Forelimb muscle (tissue), 1 donor: ENCODE data around the gene ARL4D. TPM values are rescaled to one million over a fixed set of nuclear protein-coding genes. Genes with fewer than 3 reads are reported as not detected.
"Not testable (repeated sequence)": the region's sequence is repeated elsewhere in the genome, so short reads cannot be mapped to it uniquely, and the experiment has no call there.

Experiments used
- DNase-seq: peaks from one replicate; pipeline ENCODE4 v3.0.0-alpha.2; 2013; ENCODE audit warnings: low read depth
- polyA plus RNA-seq: library from polyadenylated mRNA; unstranded; fragments of 120-200 nt; gene quantifications from one replicate; pipeline ENCODE4 v1.2.1, GENCODE V29; 2013; ENCODE audit not compliant: insufficient read length

The ARL4D gene
- polyA plus RNA-seq, 1 donor = 8.5 TPM

DNA sequence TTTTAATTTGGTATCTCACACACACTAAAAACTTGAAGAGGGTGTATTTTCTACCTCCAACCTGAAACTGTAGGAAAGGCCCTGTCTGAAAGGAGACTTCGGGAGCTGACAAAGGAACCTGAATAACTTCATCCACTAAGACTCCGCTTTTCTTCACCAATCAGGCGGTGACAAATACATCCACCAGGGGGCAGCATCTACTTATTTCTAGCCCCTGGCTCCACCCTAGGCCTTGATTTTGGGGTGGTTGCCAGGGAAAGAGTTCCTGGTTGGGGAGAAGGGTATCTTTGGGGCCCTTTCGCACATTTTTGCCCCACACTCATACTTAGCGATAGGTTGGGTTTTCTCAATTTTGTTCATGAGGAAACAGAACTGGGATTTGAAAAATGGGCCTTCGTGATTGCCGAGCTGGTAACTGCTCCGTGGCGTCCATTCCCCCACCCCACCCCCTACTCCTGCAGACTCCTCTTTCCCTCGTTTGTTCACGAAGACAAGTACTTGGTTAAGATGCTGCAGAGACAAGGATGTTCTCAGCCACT is 4.8 kb upstream of the ARL4D start:
- DNase-seq = peak; percentile 75

DNA sequence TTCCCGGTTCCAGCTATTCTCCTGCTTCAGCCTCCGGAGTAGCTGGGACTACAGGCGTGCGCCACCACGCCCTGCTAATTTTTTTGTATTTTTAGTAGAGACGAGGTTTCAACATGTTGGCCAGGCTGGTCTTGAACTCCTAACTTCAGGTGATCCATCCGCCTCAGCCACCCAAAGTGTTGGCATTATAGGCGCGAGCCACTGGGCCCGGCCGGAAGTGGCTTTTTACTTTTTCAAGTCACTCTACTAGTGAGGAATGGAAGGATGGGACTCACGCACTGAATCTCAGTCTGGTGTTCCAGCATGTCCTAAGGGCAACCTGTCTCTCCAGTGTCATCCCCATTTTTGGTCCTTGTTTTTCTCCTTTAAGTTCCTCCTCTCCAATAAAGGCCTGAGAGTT is 4.1 kb upstream of the ARL4D start:
- DNase-seq = not testable (repeated sequence)

DNA sequence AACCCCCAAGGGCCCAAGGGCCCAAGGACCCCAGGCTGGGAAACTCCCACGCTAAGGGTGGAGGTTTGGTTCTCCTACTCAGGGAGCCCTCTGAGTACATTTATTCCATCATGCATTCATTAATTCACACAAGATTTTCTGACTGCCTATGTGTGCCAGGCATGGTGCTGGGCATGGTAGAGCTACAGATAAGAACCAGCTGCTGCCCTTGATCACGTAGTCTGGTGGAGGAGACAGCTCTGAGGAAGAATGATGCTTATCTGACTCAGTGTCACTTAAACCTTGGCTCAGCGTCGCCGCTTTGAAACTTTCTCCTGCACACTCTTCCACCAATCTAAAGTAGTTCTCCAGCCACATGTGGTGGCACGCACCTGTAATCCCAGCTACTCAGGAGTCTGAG is 3.6 kb upstream of the ARL4D start:
- no peak for DNase-seq

DNA sequence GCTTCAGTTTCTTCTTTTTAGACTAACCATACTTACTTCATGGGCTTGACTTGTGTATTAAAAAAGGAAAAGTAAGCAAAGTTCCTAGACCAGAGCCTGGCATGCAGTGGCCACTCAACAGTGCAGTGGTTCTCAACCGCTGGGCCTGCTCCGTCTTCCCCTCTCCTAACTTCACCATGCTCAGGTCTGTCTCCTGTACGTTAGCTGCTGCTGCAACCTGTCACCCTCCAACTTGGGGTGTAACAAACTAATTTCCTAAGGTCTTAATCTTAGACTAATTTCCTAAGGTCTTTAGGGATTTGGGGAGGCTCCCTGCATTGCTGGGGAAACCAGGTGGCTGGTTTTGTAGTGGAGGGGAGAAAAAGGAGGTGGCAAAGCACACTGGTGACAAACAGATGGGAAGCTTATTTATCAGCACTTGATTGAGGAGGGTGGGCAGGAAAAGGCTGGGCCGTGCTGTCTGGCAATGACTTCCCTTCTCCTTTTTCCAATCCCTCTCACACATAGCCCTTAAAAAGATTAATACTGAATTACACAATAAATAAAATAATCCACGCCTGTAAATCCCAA is 2.2 kb upstream of the ARL4D start:
- DNase-seq = no peak

DNA sequence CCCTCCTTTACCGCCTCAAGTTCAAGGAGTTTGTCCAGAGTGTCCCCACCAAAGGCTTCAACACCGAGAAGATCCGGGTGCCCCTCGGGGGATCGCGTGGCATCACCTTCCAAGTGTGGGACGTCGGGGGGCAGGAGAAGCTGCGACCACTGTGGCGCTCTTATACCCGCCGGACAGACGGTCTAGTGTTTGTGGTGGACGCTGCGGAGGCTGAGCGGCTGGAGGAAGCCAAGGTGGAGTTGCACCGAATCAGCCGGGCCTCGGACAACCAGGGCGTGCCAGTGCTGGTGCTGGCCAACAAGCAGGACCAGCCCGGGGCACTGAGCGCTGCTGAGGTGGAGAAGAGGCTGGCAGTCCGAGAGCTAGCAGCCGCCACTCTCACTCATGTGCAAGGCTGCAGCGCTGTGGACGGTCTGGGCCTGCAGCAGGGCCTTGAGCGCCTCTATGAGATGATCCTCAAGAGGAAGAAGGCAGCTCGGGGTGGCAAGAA is 1.1 kb downstream of the ARL4D start:
- DNase-seq = no peak

DNA sequence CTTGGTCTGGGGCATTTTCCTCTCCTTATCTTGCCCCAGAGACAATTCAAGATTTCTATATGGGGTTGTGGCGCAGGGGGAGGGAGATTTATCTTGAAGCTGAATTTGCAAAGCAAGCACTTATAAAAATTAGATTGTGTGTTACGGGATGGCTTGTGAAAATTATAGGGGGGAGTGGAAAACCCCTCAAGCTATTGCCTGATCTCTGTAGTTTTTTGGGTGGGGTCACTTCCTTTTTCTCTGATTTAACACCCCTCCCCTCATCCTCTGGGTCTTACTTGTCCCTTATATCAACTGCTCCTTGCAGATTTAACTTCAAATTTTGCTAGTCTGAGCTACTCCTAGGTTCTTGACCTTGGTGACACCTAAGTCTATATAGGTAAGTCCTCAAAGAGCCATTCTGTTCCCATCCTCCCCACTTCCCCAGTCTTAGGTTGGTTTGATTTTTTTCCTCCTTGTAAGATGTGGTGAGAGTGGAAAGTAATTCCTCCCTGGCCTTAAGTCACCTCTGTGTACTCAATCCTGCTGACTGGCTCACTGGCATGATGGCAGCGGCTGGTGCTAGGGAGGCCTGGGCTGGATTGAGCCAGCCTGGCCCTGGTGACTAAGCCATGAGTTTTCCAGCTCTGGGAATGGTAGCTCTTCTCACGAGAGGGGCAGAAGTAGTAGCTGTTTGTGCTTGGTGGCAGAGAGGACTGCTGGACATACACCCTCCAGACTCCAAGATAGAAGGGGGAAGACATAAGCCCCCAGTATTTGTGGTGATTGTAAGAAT is 2.3 kb downstream of the ARL4D start:
- DNase-seq = no peak

DNA sequence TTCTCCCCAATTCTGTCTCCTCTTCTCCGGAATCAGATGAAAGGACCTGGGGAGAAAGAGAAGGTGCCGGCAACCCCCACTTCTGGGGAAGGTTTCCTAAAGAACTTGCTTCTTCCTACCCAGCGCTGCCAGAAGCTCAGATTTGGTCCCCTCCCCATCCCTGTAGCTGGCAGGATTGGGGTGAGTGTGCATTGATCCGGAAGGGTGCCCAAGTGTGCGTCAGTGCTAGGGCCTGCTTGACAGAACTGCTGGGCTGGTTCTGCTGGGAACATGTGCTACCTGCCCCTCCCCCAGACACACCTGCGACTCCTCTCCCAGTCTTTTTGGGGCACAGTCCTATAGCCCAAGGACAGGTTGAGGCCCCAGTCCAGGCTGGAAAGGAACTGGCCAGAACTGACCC is 3.3 kb downstream of the ARL4D start:
- no peak for DNase-seq

DNA sequence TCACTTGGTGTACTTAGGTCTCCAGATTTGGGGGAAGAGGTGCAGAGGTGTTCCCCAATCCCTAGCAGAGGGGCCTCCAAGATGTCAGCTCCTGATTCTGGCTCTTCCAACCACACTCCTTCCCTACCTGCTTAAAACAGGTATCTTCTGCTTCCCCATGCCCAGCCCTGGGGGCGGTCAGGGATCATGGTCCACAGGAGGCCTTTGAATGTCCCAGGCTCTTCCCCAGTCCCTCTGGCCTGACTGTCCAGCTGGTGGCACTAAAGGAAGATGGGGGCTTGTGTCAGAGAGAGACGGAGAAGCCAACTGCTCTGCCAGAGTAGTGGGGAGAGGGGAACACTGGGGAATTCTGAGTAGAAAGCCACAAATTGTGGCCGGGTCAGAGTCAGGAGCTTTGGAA is 3.8 kb downstream of the ARL4D start:
- DNase-seq = no peak

DNA sequence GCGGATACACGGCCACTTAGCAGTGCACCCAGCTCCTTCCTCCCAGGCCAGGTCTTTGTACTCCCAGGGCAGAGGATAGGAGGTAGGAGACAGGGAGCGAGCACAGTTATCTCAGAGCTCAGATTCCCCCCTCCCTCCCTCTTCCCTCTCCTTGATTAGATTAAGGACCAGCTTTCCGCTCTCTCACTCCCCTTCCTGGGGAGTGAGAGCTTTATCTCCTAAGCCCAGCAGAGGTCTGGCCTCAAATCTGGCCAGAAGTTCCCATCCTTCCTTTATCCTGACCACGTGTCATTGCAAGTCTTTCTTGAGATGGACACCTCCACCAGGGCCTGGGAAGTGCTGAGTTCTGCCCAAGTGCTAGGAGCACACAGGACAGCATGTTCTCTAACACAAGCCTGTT is 5.1 kb downstream of the ARL4D start:
- no peak for DNase-seq

DNA sequence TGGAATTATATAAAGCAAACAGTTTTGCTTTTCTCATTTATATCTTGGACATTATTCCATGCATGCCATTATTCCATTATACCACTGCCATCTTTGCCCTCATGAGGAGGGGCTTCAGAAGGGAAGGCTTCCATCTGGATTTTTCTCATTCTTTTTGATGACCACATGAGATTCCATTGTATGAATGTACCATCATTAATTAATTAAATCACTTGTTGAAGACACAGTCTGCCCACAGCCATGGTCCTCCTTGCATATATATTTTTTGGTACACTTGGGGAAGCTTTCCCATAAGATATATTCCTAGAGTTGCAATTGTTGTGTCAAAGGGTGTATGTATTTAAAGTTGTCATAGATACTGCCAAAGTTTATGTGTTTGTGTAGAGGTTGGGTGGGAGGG is 7.1 kb downstream of the ARL4D start:
- no peak for DNase-seq

DNA sequence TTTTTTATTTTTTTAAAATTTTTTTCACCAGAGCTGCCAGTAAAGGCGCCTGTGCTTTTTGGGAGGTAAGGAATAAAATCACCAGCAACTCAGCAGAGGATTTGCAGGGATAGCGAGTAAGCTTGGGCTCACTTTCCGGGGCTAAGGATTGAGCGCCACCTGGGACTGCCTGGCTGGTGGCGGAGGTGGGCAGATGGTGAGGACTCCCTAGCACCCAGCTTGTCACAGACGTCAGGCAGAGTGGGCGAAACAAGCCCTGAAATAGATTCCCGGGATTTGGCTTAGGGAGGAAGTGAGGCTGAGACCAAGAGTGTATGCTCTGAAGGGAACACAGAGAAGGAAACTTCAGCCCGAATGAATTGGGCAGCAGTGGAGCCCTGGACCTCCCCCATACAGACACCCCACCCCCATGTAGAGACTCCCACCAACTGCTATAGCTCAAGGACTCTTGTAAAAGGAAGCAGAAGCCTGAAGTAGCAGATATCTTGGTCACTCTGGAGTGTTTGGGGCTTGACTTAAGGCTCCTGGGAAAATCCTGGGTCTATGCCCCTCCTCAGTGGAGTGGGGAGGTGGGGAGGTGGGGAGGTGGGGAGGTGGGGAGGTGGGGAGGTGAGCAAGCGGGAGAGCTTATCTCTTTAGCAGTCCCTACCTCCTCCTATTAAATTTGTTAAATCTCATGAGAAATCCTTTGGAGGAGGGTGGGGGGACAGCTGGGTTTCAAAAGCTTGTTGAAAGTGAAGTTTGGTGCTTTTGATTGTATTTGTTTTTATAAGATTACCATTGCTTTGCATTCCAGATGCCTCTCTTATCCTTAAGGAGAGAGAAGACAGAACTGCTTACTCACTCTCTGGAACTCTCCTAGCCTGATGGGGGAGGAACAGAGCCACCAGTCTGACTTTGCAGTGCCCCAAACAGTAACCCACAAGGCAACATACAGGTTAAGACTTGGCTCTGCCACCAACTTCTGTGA is 8.2 kb downstream of the ARL4D start:
- no peak for DNase-seq

DNA sequence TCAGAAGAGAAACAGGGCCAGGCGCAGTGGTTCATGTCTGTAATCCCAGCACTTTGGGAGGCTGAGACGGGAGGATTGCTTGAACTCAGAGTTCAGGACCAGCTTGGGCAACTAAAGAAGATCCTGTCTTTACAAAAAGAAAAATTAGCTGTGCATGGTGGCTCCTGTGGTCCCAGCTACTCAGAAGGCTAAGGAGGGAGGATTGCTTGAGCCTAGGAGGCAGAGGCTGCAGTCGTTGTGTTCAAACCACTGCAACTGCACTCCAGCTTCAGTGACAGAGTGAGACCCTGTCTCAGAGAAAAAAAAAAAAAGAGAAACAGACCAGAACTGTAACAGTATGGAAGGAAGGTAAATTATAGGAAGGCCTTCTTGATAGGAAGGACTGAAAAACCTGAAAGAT is 10.3 kb downstream of the ARL4D start:
- no peak for DNase-seq

DNA sequence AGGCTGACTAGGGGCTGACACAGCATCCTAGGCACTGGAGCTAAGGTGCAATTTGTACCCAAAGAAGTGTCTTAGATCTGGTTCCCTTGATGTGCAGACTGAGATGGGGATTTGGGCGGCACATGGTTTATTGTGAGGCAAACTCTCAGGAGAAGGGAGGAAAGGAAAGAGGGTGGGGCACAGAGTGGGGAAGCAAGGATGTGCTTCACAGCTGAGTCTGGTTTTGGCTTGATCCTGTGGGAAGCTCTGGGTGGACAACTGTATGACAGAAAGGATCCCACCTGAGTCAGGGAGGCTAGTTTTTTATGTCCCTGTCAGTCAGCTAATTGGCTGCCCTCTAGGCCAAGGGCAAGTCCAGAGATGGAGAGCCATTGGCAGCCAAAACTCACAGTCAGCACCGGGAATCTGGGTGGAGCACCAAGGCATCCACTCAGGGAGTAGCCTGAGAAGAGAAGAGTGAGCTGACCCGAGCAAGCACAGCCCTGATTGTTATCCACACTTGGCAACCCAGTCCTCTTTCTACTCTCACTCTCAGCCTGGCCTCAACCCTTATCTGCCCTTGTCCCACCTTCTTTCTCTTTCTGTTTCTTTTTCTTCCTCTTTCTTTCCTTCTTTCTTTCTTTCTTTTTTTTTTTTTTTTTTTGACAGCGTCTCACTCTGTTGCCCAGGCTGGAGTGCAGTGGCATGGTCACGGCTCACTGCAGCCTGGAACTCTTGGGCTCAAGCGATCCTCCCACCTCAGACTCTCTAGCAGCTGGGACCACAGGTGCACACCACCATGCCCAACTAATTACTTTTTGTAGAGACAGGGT is 12.0 kb downstream of the ARL4D start:
- no peak for DNase-seq

DNA sequence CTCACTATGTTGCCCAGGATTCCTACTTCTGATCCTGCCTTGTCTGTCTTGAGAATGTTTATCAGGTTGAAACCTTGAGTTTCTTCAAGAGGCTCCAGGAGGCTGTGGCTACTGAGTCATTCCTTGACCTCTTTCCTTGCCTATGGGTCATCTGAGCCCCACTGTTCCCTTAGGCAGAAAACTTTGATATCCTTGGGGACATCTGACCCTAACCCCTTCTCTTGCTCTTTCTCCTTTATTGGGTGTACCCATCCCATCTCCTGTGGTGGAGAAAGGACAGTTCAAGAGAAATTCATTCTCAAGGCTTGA is 12.5 kb downstream of the ARL4D start:
- DNase-seq = no peak

DNA sequence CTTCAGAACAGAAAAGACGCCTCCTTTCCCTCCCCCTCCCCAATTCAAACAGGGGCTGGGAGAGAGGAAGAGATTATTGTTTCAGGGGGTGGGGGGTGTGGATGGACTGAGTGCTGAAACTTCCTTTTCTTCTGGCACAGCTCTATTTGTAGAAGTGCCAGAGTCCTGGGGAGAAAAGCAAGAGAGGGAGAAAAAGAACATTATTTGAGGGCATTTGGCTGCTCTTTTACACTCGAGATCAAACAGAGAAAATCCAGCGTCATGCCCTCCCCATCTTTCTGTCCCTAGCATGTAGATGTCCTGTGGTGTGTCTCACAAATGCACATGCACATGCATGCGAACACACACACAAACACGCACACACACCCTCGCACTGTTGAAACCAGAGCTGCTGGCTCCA is 13.0 kb downstream of the ARL4D start:
- no peak for DNase-seq

DNA sequence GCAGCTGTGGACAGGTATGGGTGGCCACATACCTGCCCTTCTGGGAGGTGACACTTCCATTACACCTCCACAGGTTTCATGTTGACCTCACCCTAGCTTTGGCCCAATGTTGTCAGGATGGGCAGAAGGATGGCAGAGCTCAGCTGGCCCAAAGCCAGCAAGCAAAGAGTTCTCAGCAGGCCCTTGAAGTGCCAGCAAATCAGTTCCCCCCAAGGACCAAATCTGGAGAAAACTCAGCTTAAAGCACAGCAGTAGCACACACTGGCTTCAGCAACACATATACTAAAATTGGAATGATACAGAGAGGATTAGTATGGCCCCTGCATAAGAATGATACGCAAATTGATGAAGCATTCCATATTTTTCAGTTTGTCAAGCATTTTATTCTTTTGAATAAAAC is 13.4 kb downstream of the ARL4D start:
- DNase-seq = no peak

DNA sequence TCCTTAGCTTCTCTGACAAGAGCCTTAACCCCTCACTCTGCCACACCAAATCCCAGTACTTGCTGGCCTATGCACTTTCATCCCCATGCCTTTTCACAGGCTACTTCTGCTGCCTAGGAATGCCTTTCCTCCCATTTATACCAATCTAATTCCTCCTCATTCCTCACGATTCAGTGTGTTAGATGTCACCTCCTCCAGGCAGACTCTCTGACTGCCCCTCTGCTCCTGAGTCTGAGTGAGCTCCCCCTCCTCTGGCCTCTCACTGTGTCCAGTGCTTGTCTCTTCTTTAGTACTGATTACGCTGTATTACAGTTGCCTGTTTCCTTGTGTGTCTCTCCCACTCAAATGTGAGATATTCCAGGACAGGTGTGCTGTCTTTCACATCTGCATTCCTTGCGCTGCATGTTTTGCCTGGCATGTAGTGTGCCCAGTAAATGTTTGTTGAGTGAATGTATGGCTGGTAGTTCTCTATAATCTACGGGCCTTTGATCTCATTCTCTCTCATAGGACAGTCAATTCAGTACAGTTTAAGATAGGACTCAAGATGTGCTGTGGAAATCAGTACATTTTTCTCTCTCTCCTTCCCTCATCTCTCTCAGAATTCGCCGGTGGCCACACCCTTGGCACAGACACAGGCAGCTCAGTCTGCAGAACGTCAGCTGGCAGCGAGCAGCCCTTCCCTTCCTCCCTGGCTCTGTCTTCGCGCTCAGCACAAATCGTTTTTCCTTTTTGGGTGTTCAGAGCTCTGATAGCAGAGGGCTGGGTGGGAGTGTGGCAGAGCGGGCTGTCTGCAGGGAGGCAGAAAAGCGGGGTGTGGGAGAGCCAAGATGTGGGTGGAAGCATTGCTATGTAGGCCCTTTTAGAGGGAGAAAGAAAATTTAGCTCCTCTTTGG is 18.5 kb downstream of the ARL4D start:
- no peak for DNase-seq

DNA sequence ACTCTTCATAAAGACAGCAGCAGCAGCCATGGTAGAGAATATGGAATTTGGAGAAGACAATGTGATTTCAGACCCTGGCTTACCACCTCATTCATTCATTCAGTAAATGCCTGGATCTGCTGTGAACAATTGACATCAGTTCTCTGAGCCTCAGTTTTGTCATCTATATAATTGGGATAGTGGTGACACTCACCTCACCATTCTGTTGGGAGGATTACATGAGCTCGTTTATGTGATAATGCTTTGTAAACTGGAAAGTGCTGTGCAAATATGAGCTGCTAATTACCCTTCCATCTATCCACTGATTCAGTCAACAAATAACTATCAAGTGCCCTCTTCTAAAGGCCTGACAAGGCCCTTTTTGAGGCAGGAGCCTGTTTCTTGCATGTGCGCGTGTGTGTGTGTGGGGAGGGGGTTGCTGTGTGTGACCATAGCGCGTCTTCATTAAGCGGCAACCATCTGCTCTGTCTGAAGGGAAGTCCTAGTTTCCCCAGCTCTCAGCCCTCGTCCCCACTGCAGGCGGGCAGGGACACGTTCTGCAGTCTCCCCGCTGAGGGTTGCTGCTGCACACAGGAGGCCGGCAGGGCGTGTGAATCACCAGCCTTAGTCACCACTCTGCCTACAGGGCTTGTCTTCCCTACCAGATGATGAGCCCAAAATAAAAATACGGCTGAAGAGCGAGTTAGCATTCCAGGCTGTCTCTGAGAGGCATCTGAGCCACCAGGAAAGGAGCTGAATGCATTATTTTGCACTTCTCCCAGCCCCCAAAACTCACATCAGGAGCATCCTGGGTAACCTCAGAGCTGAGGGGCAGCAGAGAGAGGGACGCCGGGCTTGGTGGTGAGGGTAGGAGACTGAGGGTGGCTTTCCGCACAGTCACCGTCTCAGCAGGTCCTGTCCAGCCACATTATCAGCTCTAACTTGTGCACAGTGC is 19.9 kb downstream of the ARL4D start:
- no peak for DNase-seq

DNA sequence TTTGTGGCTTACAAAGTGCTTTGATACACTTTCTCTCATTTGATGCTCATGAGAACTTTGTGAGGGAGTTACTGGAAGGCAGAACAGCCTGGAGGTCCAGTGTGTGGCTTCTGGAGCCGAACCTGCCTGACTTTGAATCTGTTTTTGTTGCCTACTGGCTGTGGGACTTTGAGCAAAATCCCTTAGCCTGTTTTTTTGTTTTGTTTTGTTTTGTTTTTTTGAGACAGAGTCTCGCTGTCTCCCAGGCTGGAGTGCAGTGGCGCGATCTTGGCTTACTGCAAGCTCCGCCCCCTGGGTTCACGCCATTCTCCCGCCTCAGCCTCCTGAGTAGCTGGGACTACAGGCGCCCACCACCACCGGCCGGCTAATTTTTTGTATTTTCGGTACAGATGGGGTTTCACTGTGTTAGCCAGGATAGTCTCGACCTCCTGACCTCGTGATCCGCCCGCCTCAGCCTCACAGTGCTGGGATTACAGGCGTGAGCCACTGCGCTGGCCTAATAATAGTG is 20.6 kb downstream of the ARL4D start:
- DNase-seq = not testable (repeated sequence)
